Femur (tissue), 1 donor: ENCODE results near the gene SDCCAG8.

Experiments used
- DNase-seq: peaks from one replicate; pipeline ENCODE4 v3.0.0-alpha.2; 2017

The SDCCAG8 gene

GRCh38 chr1:243428617-243429342 lies 172.9 kb downstream of the SDCCAG8 start:
- no peak for DNase-seq

GRCh38 chr1:243431591-243431990 lies 175.8 kb downstream of the SDCCAG8 start:
- no peak for DNase-seq

- DNase-seq = no peak
These were observed 176.3 kb downstream of the SDCCAG8 start for GRCh38 chr1:243432136-243432535.

- DNase-seq = no peak
These were observed 178.0 kb downstream of the SDCCAG8 start for GRCh38 chr1:243433737-243434370.

GRCh38 chr1:243434594-243434993 lies 178.8 kb downstream of the SDCCAG8 start:
- DNase-seq = no peak

- no peak for DNase-seq
These were observed 180.0 kb downstream of the SDCCAG8 start for GRCh38 chr1:243435836-243436235.

GRCh38 chr1:243438146-243438545 lies 182.3 kb downstream of the SDCCAG8 start:
- DNase-seq = no peak

- DNase-seq = no peak
These were observed 183.0 kb downstream of the SDCCAG8 start for GRCh38 chr1:243438815-243439214.

GRCh38 chr1:243440406-243440805 lies 184.6 kb downstream of the SDCCAG8 start:
- no peak for DNase-seq

GRCh38 chr1:243441601-243442000 lies 185.8 kb downstream of the SDCCAG8 start:
- no peak for DNase-seq

GRCh38 chr1:243443557-243443956 lies 187.7 kb downstream of the SDCCAG8 start:
- DNase-seq = no peak

GRCh38 chr1:243447347-243447746 lies 191.5 kb downstream of the SDCCAG8 start:
- DNase-seq = no peak

GRCh38 chr1:243447844-243448243 lies 192.0 kb downstream of the SDCCAG8 start:
- DNase-seq = no peak

- DNase-seq = no peak
These were observed 193.5 kb downstream of the SDCCAG8 start for GRCh38 chr1:243449373-243449772.

- DNase-seq = no peak
These were observed 196.3 kb downstream of the SDCCAG8 start for GRCh38 chr1:243452092-243452491.

GRCh38 chr1:243454328-243454997 lies 198.6 kb downstream of the SDCCAG8 start:
- DNase-seq = no peak

GRCh38 chr1:243455760-243456651 lies 200.2 kb downstream of the SDCCAG8 start:
- no peak for DNase-seq

GRCh38 chr1:243457363-243457982 lies 201.6 kb downstream of the SDCCAG8 start:
- DNase-seq = no peak

GRCh38 chr1:243459059-243459458 lies 203.2 kb downstream of the SDCCAG8 start:
- DNase-seq = no peak

GRCh38 chr1:243461700-243462099 lies 205.9 kb downstream of the SDCCAG8 start:
- no peak for DNase-seq

- no peak for DNase-seq
These were observed 207.3 kb downstream of the SDCCAG8 start for GRCh38 chr1:243462929-243463697.

- no peak for DNase-seq
These were observed 209.2 kb downstream of the SDCCAG8 start for GRCh38 chr1:243465081-243465480.
